Activated naive CD4-positive, alpha-beta T cell treated with anti-CD3 and anti-CD28 coated beads, Interleukin-2, amount 10 ng/mL, durations not matched to agents 7 days and 5 days (primary cell): ENCODE results near the gene ECSIT.
A peak's percentile ranks its signal among the peaks of the same experiment; 100 is the strongest.
"Not testable (repeated sequence)": the region's sequence is repeated elsewhere in the genome, so short reads cannot be mapped to it uniquely, and the experiment has no call there.

ENCODE experiments used
- CTCF ChIA-PET: fragments of 350-600 bp; sonication (Branson Sonifier 250); formaldehyde crosslinking; loops from one replicate; lab custom pipeline; 2021; ENCODE audit warnings: antibody characterized with exemption; lab: Charles Lee
- DNase-seq: peaks from one replicate; pipeline ENCODE4 v3.0.0-alpha.2; 2020
- H3K27ac Mint-ChIP-seq: one replicate; pipeline ENCODE4 v1.8.0; 2021; ENCODE audit warnings: mild to moderate bottlenecking, moderate library complexity, mixed read lengths
- H3K27me3 Mint-ChIP-seq: one replicate; pipeline ENCODE4 v1.8.0; 2021; ENCODE audit warnings: mild to moderate bottlenecking, mixed read lengths
- H3K36me3 Mint-ChIP-seq: one replicate; pipeline ENCODE4 v1.8.0; 2021; ENCODE audit warnings: mixed read lengths
- H3K4me1 Mint-ChIP-seq: one replicate; pipeline ENCODE4 v1.8.0; 2021; ENCODE audit warnings: mixed read lengths
- H3K4me3 Mint-ChIP-seq: one replicate; pipeline ENCODE4 v1.8.0; 2021; ENCODE audit warnings: mild to moderate bottlenecking, moderate library complexity, mixed read lengths
- H3K9me3 Mint-ChIP-seq: one replicate; pipeline ENCODE4 v1.8.0; 2021; ENCODE audit warnings: mixed read lengths

ECSIT gene

DNA sequence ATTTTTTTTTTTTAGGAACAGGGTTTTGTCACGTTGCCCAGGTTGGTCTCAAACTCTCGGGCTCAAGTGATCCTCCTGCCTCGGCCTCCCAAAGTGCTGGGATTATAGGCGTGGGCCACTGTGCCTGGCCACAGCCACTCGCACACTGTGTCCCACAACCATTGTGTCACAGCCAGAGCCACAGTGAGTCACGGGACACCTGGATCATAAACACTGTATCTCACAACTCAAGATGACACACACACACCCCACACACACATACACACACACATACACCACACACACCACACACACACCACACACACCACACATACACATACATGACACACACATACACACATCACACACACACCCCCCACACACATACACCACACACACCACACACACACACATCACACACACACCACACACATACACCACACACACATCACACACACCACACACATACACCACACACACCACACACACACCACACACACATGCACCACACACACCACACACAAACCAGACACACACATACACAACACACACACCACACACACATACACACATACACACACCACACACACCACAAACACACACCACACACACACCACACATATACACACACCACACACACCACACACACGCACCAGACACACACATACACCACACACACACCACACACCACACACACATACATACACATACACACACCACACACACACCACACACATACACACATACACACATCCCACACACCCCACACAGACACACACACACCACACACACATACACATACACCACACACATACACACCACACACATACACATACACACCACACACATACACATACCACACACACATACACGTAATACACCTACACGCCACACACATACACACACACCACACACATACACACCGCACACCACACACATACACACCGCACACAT lies 64.3 kb downstream of the ECSIT start:
- H3K27me3 Mint-ChIP-seq: peaks cover 11% of the 10 kb centered on the region
- H3K4me1 Mint-ChIP-seq: no peaks in the 10 kb centered on the region
- no peak for DNase-seq
- no peak overlapping the region for H3K27ac Mint-ChIP-seq
- CTCF ChIA-PET: no interaction called here
- H3K36me3 Mint-ChIP-seq: no peaks in the 10 kb centered on the region
- no peaks in the 10 kb centered on the region for H3K9me3 Mint-ChIP-seq
- H3K4me3 Mint-ChIP-seq: no peak overlapping the region

DNA sequence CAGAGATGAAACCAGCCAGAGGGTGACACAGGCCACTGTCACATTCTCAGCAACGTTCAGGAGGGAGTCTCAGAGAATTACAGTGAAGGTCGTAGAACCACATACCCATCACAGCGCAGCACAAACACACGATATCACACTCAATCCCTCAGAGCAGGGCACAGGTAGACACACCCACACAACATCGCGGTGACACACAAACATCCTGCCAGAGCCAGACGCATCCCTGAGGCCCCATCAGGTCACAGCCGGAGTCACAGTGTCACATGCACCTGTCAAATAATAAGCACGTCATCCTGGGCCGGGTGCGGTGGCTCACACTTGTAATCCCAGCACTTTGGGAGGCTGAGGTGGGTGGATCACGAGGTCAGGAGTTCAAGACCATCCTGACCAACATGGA lies 65.5 kb downstream of the ECSIT start:
- Mint-ChIP-seq H3K4me3 (no peak overlapping the region), H3K27me3 (peaks cover 16% of the 10 kb centered on the region), H3K4me1 (no peaks in the 10 kb centered on the region), H3K27ac (no peak overlapping the region), H3K9me3 (no peaks in the 10 kb centered on the region), H3K36me3 (no peaks in the 10 kb centered on the region)
- CTCF ChIA-PET: no interaction called here
- no peak for DNase-seq

DNA sequence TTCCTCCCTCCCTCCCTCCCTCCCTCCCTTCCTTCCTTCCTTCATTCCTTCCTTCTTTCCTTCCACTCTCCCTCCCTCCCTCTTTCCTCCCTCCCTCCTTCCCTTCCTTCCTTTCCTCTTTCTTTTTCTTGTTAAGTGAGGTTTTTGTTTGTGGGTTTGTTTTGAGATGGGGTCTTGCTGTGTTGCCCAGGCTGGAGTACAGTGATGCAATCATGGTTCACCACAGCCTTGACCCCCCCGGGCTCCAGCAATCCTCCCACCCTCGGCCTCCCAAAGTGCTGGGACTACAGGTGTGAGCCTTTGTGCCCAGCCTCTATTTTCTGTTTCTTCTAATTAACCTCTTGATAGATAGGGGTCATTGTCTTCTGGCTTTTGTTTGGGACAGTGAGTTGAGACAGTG lies 67.5 kb downstream of the ECSIT start:
- peaks cover 26% of the 10 kb centered on the region for H3K27me3 Mint-ChIP-seq
- CTCF ChIA-PET: no interaction called here
- H3K9me3 Mint-ChIP-seq: no peaks in the 10 kb centered on the region
- H3K4me3 Mint-ChIP-seq: no peak overlapping the region
- H3K27ac Mint-ChIP-seq: no peak overlapping the region
- H3K4me1 Mint-ChIP-seq: no peaks in the 10 kb centered on the region
- no peak for DNase-seq
- H3K36me3 Mint-ChIP-seq: no peaks in the 10 kb centered on the region

DNA sequence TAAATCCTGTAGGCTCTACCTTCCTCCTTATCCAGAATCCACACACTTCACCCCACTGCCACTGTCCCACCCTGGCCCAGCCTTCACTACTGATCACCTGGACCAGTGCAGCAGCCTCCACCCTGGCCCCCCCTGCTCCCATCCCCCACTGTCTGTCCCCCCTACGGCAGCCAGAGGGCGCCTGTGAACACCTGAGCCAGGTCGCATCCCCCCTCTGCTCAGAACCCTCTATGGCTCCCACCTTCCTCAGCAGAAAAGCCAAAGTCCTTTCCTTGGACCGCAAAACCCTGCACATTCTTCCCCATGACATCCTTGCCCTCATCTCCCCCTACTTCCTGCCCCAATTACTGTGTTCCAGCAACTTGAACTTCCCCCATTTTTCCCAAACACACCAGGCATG lies 68.7 kb downstream of the ECSIT start:
- H3K27ac Mint-ChIP-seq: no peak overlapping the region
- H3K9me3 Mint-ChIP-seq: no peaks in the 10 kb centered on the region
- peak; percentile 35 for DNase-seq
- peaks cover 26% of the 10 kb centered on the region for H3K27me3 Mint-ChIP-seq
- H3K4me3 Mint-ChIP-seq: no peak overlapping the region
- H3K4me1 Mint-ChIP-seq: no peaks in the 10 kb centered on the region
- CTCF ChIA-PET: interaction anchor here (1.5 kb wide), 1 partner anchor 10 kb away, joined by 3 read pairs; no protein-coding TSS in a partner anchor
- H3K36me3 Mint-ChIP-seq: no peaks in the 10 kb centered on the region

DNA sequence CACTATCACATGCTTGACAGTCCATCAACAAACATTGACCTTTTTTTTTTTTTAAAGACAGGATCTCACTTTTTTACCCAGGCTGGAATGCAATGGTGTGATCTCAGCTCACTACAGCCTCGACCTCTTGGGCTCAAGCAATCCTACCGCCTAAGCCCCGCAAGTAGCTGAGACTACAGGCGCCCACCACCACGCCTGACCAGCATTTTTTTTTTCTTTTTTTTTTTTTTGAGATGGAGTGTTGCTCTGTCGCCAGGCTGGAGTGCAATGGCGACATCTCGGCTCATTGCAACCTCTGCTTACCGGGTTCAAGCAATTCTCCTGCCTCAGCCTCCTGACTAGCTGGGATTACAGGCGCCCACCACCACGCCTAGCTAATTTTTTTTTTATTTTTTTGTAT lies 70.0 kb downstream of the ECSIT start:
- H3K27ac Mint-ChIP-seq, DNase-seq, H3K4me1 Mint-ChIP-seq, H3K9me3 Mint-ChIP-seq, H3K36me3 Mint-ChIP-seq, H3K4me3 Mint-ChIP-seq: not testable (repeated sequence)
- peaks cover 26% of the 10 kb centered on the region for H3K27me3 Mint-ChIP-seq
- CTCF ChIA-PET: interaction anchor here (0.6 to 1.5 kb wide), 2 partner anchors 9 to 26 kb away, joined by 3 to 4 read pairs; no protein-coding TSS in a partner anchor

DNA sequence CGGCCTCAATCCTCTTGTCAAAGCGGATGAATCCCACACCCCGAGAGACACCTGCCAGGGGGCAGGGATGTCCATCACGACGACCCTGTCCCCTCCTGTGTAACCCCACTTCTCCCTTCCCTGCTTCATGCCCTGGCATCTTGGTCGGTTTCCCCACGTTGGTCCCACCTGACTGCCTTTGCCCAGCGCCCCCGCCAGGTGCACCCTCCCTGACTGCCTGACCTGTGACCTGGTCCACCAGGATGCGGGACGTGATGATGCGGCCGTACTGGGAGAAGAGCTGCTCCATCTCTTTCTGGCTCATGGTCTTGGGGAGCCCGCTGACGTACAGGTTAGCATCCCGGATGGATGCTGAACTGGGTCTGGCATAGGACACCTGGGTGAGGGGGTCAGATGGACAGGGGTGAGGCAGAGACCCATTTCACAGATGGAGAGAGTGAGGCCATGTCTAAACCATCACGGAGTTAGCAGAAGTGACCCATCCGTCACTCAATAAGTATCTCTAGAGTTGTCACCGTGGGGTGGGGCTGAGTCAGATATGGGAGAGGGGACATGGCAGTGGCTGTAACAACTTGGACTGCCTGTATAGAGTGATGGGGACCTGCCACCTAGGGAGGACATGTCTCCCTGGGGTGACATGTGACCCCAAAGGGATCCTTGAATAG lies 70.6 kb downstream of the ECSIT start:
- Mint-ChIP-seq H3K9me3 (no peaks in the 10 kb centered on the region), H3K27ac (no peak overlapping the region), H3K4me1 (no peaks in the 10 kb centered on the region), H3K27me3 (peaks cover 26% of the 10 kb centered on the region), H3K36me3 (no peaks in the 10 kb centered on the region), H3K4me3 (no peak overlapping the region)
- CTCF ChIA-PET: interaction anchor here (0.6 to 1.5 kb wide), 2 partner anchors 8 to 27 kb away, joined by 3 to 4 read pairs; no protein-coding TSS in a partner anchor
- no peak for DNase-seq

DNA sequence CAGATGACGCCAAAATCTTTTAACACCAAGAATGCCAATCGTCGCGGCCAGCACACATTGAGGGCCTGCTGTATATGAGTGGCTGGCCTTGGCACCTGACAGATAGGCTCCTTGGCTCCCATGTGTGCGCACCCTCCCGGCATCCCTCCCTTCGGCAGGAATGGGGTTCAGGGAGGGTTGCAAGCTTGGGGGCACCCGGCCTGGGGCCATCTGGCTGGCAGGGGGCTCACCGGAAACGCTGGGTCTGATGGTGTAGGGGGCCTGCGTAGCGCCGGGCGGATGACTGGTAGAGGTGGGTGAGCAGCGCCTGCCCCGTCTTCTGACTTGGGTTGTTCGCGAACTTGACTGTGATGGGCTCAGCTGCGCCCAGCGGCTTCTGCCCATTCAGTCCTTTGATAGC lies 71.1 kb downstream of the ECSIT start:
- no peaks in the 10 kb centered on the region for H3K4me1 Mint-ChIP-seq
- H3K27me3 Mint-ChIP-seq: peaks cover 24% of the 10 kb centered on the region
- CTCF ChIA-PET: no interaction called here
- no peaks in the 10 kb centered on the region for H3K36me3 Mint-ChIP-seq
- H3K27ac Mint-ChIP-seq: no peak overlapping the region
- DNase-seq: no peak
- H3K9me3 Mint-ChIP-seq: no peaks in the 10 kb centered on the region
- no peak overlapping the region for H3K4me3 Mint-ChIP-seq

DNA sequence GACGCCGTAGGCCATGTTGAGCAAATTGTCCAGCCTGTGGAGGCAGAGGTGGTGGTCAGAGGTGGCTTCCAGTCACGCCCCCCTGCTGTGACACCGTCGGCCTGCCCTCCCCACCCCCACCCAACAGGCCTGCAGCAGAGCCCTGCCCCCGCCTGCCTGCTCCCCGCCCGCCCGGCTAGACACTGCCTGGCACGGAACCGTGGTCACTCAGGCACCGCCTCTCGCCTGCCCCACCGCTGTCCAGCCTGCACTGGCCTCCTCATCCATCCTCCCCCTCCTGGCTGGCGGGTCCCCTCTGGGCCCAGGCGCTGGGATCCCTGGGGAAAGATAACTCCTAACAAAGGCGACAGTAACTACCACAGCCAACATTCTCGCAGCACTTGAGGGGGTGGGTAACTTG lies 71.8 kb downstream of the ECSIT start:
- H3K27me3 Mint-ChIP-seq: peaks cover 28% of the 10 kb centered on the region
- no peaks in the 10 kb centered on the region for H3K4me1 Mint-ChIP-seq
- CTCF ChIA-PET: no interaction called here
- no peak for DNase-seq
- no peak overlapping the region for H3K27ac Mint-ChIP-seq
- H3K9me3 Mint-ChIP-seq: no peaks in the 10 kb centered on the region
- no peak overlapping the region for H3K4me3 Mint-ChIP-seq
- no peaks in the 10 kb centered on the region for H3K36me3 Mint-ChIP-seq

DNA sequence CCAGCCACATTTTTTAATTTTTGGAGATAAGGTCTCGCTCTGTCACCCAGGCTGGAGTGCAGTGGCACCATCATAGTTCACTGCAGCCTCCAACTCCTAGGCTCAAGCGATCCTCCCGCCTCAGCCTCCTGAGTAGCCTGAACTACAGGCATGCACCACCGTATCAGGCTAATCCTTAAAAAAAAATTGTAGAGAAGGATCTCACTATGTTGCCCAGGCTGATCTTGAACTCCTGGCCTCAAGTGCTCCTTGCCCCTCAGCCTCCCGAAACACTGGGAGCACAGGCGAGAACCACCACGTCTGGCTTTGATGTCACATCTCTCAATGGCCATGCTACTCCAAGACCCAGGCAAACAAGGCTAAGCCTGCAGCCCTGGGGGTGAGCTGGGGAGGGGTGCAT lies 72.3 kb downstream of the ECSIT start:
- no peaks in the 10 kb centered on the region for H3K4me1 Mint-ChIP-seq
- H3K36me3 Mint-ChIP-seq: no peaks in the 10 kb centered on the region
- CTCF ChIA-PET: interaction anchor here (0.6 kb wide), 1 partner anchor 160 kb away, joined by 3 read pairs; no protein-coding TSS in a partner anchor
- no peak overlapping the region for H3K4me3 Mint-ChIP-seq
- DNase-seq: no peak
- H3K9me3 Mint-ChIP-seq: no peaks in the 10 kb centered on the region
- H3K27me3 Mint-ChIP-seq: peaks cover 28% of the 10 kb centered on the region
- H3K27ac Mint-ChIP-seq: no peak overlapping the region
